EH (cell line): ENCODE data around the gene TEX53.

Experiments
- DNase-seq: peaks from one replicate; pipeline ENCODE4 v3.0.0-alpha.2; 2015; ENCODE audit warnings: low read depth

Gene TEX53

GRCh38 chr9:114657705-114658104 lies at the start of gene TEX53:
Gene TEX53 (minus strand): TSS chr9:114657805. CDS start chr9:114657774, 31 bp downstream.
- no peak for DNase-seq

- no peak for DNase-seq
Observed at GRCh38 chr9:114706711-114707110, 49.1 kb upstream of the TEX53 start.

GRCh38 chr9:114701988-114702387 lies 44.4 kb upstream of the TEX53 start:
- no peak for DNase-seq

GRCh38 chr9:114697951-114698351 lies 40.3 kb upstream of the TEX53 start:
- no peak for DNase-seq

GRCh38 chr9:114696814-114697544 lies 39.4 kb upstream of the TEX53 start:
- DNase-seq, result peak; percentile 67

- DNase-seq, result no peak
Observed at GRCh38 chr9:114695948-114696347, 38.3 kb upstream of the TEX53 start.

GRCh38 chr9:114694719-114695269 lies 37.2 kb upstream of the TEX53 start:
- DNase-seq, result no peak

GRCh38 chr9:114694146-114694545 lies 36.5 kb upstream of the TEX53 start:
- peak; percentile 70 for DNase-seq

- DNase-seq, result no peak
Observed at GRCh38 chr9:114693248-114693855, 35.7 kb upstream of the TEX53 start.

- DNase-seq, result no peak
Observed at GRCh38 chr9:114691956-114692295, 34.3 kb upstream of the TEX53 start.

GRCh38 chr9:114691046-114691955 lies 33.7 kb upstream of the TEX53 start:
- DNase-seq, result peak; percentile 95

GRCh38 chr9:114690308-114690707 lies 32.7 kb upstream of the TEX53 start:
- no peak for DNase-seq

- no peak for DNase-seq
Observed at GRCh38 chr9:114689813-114690212, 32.2 kb upstream of the TEX53 start.

GRCh38 chr9:114688909-114689610 lies 31.5 kb upstream of the TEX53 start:
- DNase-seq, result no peak

GRCh38 chr9:114688379-114688778 lies 30.8 kb upstream of the TEX53 start:
- DNase-seq, result no peak

GRCh38 chr9:114687034-114687433 lies 29.4 kb upstream of the TEX53 start:
- peak; percentile 66 for DNase-seq

- DNase-seq, result no peak
Observed at GRCh38 chr9:114685951-114686350, 28.3 kb upstream of the TEX53 start.

- no peak for DNase-seq
Observed at GRCh38 chr9:114684036-114684435, 26.4 kb upstream of the TEX53 start.

GRCh38 chr9:114682846-114683245 lies 25.2 kb upstream of the TEX53 start:
- no peak for DNase-seq

- peak; percentile 81 for DNase-seq
Observed at GRCh38 chr9:114681594-114682332, 24.2 kb upstream of the TEX53 start, which contains the start of gene TEX48. Gene TEX48 (minus strand): TSS chr9:114682192. CDS start chr9:114671723, 10,469 bp downstream.
